Breast epithelium (tissue), 4 donors: ENCODE measurements around the gene LMO1. TPM values are rescaled to one million over a fixed set of nuclear protein-coding genes. Genes with fewer than 3 reads are reported as not detected.

Source experiments
- DNase-seq, 2 donors: peaks; one replicate each; pipeline ENCODE4 v3.0.0-alpha.2; 2019; ENCODE audit warnings: low spot score in 2 of 2
- H3K27ac ChIP-seq, 2 donors: fragments of 200-600 bp; sonication (generic) in 1 of 2; one replicate each; pipeline ENCODE4 v1.5.1; 2016 to 2019; ENCODE audit warnings: mild to moderate bottlenecking in 1 of 2
- H3K27me3 ChIP-seq, 2 donors: fragments of 200-600 bp; sonication (generic) in 1 of 2; one replicate each; pipeline versions ENCODE4 v1.5.1 to v1.6.0; 2017 to 2019; ENCODE audit warnings: control low read depth in 1 of 2, mild to moderate bottlenecking in 1 of 2
- H3K36me3 ChIP-seq: fragments of 200-600 bp; one replicate; pipeline ENCODE4 v1.5.1; 2019
- H3K4me1 ChIP-seq, 2 donors: fragments of 200-600 bp; sonication (generic); one replicate each; pipeline ENCODE4 v1.5.1; 2016 to 2019; ENCODE audit warnings: control low read depth in 1 of 2
- H3K4me3 ChIP-seq, 3 donors: fragments of 200-600 bp; sonication (generic); 1 replicate in 2 of 3; 2 replicates in 1 of 3; pipeline ENCODE4 v1.5.1; 2016 to 2019; ENCODE audit warnings: mild to moderate bottlenecking in 3 of 3, moderate library complexity in 2 of 3
- H3K9me3 ChIP-seq, 2 donors: fragments of 200-600 bp; sonication (generic) in 1 of 2; one replicate each; pipeline ENCODE4 v1.5.1; 2016 to 2019; ENCODE audit warnings: control low read depth in 1 of 2
- POLR2A ChIP-seq: fragments of 450-650 bp; IDR thresholded peaks from one replicate; pipeline ENCODE4 v1.6.1; 2016; ENCODE audit warnings: antibody characterized with exemption, mild to moderate bottlenecking, moderate library complexity
- POLR2AphosphoS5 ChIP-seq, 3 donors: sonication (generic); formaldehyde crosslinking; IDR thresholded peaks; one replicate each; pipeline ENCODE4 v1.6.1; 2017; ENCODE audit warnings: antibody characterized with exemption in 3 of 3
- intact Hi-C: fragments of 100-400 bp; cut with DNase I; formaldehyde crosslinking; loops from one replicate; pipeline ENCODE4 v1.15.1; 2023; ENCODE audit warnings: low total_unique reads
- total RNA-seq, 3 donors: library from RNA; depleted of rRNA; stranded (reverse); fragments of >200 nt; gene quantifications; one replicate each; pipeline ENCODE4 v1.1.0, GENCODE V29; 2016
- TF ChIP-seq, protein P1 (sequence below), 3 donors: fragments of 450-650 bp; IDR thresholded peaks; one replicate each; pipeline ENCODE4 v1.5.1; 2016 to 2017; ENCODE audit warnings: antibody characterized with exemption in 3 of 3, mild to moderate bottlenecking in 3 of 3, moderate library complexity in 3 of 3

Gene LMO1
- total RNA-seq, 3 donors from 2014 or later = not detected

DNA sequence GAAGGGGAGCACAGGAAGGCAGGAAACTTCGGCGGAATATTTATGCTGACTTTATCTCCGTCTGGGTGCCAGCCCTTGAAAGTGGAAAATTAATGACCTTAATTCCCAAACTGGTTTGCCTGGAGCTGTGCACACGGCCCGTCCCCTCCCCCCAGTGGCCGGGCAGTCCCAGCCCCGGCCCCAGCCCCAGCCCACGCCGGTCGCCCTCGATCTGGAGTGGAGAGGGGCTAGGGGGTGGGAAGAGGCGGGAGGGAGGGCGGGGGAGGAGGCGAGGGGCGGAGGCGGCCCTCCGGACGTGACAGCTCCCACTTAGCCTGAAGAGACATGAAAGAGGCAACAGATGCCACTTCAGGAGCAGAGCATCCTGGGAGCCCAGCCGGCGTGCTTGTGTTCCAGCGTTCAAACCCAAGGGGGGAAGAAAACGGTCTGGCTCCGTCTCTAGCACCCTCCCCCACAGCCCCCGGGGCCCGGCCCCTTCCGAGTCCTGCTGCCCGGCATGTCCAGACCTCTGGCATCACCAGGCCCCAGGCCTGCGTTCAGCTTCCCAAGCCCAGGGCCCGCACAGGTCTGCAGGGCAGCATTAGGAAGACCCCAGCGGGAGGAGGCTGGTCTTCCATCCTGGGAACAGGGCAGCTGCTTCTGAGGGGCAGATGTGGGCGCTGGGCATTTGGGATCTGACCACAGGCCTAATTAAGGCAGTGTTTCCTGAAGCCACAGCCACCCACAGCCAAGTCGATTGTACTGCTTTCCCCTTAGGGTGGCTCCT, 20.0 kb upstream of the LMO1 start:
- Histone ChIP-seq H3K36me3 (no peaks in the 10 kb centered on the region), H3K9me3 (no peaks in the 10 kb centered on the region), H3K4me1 (no peaks in the 10 kb centered on the region), H3K27ac (no peak overlapping the region), H3K4me3 (peak overlapping the region; percentile 11 to 47 (median 35)), H3K27me3 (no peaks in the 10 kb centered on the region)
- intact Hi-C loops = no loop called here
- TF ChIP-seq POLR2A (no peak), POLR2AphosphoS5 (IDR thresholded peaks at IDR 0.05) (no peak)
- TF ChIP-seq, protein P1, sequence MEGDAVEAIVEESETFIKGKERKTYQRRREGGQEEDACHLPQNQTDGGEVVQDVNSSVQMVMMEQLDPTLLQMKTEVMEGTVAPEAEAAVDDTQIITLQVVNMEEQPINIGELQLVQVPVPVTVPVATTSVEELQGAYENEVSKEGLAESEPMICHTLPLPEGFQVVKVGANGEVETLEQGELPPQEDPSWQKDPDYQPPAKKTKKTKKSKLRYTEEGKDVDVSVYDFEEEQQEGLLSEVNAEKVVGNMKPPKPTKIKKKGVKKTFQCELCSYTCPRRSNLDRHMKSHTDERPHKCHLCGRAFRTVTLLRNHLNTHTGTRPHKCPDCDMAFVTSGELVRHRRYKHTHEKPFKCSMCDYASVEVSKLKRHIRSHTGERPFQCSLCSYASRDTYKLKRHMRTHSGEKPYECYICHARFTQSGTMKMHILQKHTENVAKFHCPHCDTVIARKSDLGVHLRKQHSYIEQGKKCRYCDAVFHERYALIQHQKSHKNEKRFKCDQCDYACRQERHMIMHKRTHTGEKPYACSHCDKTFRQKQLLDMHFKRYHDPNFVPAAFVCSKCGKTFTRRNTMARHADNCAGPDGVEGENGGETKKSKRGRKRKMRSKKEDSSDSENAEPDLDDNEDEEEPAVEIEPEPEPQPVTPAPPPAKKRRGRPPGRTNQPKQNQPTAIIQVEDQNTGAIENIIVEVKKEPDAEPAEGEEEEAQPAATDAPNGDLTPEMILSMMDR (IDR thresholded peaks at IDR 0.05) = no peak
- DNase-seq = peak in 1 of 2 donors; percentile 10

DNA sequence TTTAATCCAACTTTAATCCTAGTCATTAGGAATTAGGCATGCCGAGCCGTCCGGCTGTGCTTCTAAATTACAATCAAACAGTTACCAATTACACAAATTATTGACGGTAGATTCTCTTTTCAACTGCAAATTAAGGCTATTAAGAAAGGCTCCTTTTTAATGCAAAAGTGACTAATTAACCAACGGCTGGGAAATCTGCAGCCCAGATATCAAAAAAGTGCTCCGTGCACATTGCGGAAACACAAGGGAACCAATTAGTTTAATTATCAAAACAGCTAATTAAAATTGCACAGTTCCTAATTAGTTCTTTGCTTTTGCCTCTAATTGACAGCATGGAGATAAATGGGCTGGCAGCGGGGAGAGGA, 19.4 kb upstream of the LMO1 start:
- TF ChIP-seq POLR2A (no peak), POLR2AphosphoS5 (IDR thresholded peaks at IDR 0.05) (no peak)
- TF ChIP-seq, protein P1 (IDR thresholded peaks at IDR 0.05) = no peak
- Histone ChIP-seq H3K4me1 (no peaks in the 10 kb centered on the region), H3K4me3 (peak overlapping the region in 1 of 3 donors; percentile 47), H3K27me3 (no peaks in the 10 kb centered on the region), H3K27ac (no peak overlapping the region), H3K9me3 (no peaks in the 10 kb centered on the region), H3K36me3 (no peaks in the 10 kb centered on the region)
- DNase-seq = no peak
- intact Hi-C loops = no loop called here

DNA sequence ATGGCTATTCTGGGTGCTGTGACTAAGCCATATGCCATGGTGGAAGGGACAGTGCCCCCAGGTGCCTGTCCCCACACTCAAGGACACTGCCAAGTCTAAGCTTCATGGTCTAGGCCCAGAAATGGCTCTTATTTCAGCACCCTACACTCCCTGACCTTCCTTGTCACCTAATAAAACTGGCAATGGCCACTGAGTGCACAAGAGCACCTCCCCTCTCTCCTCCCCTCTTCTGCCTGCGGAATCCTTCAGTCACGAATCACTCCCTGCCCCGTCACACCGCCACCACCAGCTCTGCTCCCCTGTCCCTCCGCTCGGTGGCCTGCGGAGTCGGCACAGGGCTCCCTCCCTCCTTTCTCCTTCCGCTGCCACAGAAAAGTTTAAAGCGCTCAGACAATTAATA, 19.0 kb upstream of the LMO1 start:
- Histone ChIP-seq H3K36me3 (no peaks in the 10 kb centered on the region), H3K27me3 (no peaks in the 10 kb centered on the region), H3K4me1 (no peaks in the 10 kb centered on the region), H3K27ac (no peak overlapping the region), H3K4me3 (no peak overlapping the region), H3K9me3 (no peaks in the 10 kb centered on the region)
- TF ChIP-seq, protein P1 (IDR thresholded peaks at IDR 0.05) = no peak
- no peak for TF ChIP-seq POLR2A
- no peak for TF ChIP-seq POLR2AphosphoS5 (IDR thresholded peaks at IDR 0.05)
- intact Hi-C loops = no loop called here
- DNase-seq = no peak

DNA sequence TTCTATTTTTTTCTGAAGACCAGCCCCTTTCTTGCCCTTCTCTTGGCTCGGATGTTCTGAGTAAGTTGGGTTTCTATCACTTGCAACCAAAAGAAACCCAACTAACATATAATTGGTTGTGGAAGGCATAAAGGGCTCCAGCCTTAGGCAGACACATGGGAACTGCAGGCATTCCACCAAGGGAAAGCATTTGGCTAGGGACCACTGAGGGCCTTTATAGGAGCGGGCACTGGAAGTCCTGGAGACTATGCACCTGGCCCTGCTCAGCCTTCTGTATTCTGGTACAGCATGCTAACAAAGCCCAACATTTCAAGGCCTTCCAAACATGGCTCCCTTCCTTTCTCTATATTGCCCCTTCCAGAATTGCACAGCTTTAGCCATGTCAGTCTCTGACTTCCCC, 17.6 kb upstream of the LMO1 start:
- TF ChIP-seq POLR2A = no peak
- TF ChIP-seq, protein P1 (IDR thresholded peaks at IDR 0.05) = no peak
- no peak for TF ChIP-seq POLR2AphosphoS5 (IDR thresholded peaks at IDR 0.05)
- H3K36me3 ChIP-seq = no peaks in the 10 kb centered on the region
- H3K27ac ChIP-seq = no peak overlapping the region
- no peaks in the 10 kb centered on the region for H3K9me3 ChIP-seq
- no peaks in the 10 kb centered on the region for H3K27me3 ChIP-seq
- intact Hi-C loops = no loop called here
- no peak for DNase-seq
- no peak overlapping the region for H3K4me3 ChIP-seq
- H3K4me1 ChIP-seq = no peaks in the 10 kb centered on the region

DNA sequence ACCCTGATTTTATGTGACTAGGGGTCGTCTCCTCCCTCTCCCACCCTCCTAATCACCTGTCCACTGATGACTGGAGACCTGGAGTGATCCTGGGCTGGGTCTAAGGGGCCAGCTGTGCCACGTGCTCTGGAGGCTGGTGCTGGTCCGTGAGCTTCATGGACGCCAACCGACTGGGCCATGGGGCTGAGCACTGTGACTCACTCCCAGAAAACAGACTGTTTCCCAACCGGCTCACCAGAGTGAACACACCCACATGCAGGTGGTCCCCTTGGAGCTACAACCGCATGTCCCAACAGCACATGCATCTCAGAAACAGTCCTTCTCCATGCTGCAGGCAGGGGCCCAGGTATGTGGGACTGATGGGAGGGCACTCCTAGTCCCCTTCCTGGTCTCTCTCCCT, 14.0 kb upstream of the LMO1 start:
- no peak for DNase-seq
- no peaks in the 10 kb centered on the region for H3K9me3 ChIP-seq
- no peak overlapping the region for H3K27ac ChIP-seq
- TF ChIP-seq POLR2A (no peak), POLR2AphosphoS5 (IDR thresholded peaks at IDR 0.05) (no peak)
- TF ChIP-seq, protein P1 (IDR thresholded peaks at IDR 0.05) = no peak
- no peaks in the 10 kb centered on the region for H3K27me3 ChIP-seq
- H3K4me1 ChIP-seq = no peaks in the 10 kb centered on the region
- H3K36me3 ChIP-seq = no peaks in the 10 kb centered on the region
- intact Hi-C loops = no loop called here
- H3K4me3 ChIP-seq = no peak overlapping the region
